ENCODE data around the gene TTC28.

TTC28 gene

DNA sequence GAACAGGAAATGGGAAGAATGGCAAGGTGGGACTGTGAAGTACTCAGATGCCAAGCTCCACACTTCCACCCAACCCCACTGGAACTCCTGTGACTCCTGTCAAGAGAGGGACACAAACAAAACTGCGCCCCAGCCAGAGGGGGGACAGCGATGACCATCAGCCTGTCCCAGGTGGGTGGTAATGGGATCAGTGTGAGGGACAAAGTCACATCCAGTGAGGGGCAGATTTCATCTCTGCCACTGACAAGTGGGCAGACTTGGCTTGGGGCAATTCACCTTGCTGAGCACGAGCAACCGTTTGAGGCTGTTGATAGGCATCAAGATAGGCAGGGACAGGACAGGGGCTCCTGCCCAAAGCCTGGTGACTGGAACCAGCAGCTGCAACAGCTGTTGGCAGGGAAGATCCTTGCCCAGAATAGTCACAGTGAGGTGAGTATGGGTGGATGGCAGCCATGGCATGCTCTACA is 655.2 kb downstream of the TTC28 start (continued):
- TF ChIP-seq GLI4 (tag by site-specific recombination; IDR thresholded peaks at IDR 0.05) (no peak), YY2 (tag by site-specific recombination; IDR thresholded peaks at IDR 0.05) (no peak), ZNF585B (tag by site-specific recombination; IDR thresholded peaks at IDR 0.05) (no peak), ZNF19 (tag by site-specific recombination; IDR thresholded peaks at IDR 0.05; ENCODE audit: low read depth) (no peak), ZNF174 (tag by site-specific recombination; IDR thresholded peaks at IDR 0.05) (no peak), ZNF629 (tag by site-specific recombination; IDR thresholded peaks at IDR 0.05) (no peak), ZNF837 (tag by site-specific recombination; IDR thresholded peaks at IDR 0.05) (no peak)
- TF ChIP-seq, protein P1, sequence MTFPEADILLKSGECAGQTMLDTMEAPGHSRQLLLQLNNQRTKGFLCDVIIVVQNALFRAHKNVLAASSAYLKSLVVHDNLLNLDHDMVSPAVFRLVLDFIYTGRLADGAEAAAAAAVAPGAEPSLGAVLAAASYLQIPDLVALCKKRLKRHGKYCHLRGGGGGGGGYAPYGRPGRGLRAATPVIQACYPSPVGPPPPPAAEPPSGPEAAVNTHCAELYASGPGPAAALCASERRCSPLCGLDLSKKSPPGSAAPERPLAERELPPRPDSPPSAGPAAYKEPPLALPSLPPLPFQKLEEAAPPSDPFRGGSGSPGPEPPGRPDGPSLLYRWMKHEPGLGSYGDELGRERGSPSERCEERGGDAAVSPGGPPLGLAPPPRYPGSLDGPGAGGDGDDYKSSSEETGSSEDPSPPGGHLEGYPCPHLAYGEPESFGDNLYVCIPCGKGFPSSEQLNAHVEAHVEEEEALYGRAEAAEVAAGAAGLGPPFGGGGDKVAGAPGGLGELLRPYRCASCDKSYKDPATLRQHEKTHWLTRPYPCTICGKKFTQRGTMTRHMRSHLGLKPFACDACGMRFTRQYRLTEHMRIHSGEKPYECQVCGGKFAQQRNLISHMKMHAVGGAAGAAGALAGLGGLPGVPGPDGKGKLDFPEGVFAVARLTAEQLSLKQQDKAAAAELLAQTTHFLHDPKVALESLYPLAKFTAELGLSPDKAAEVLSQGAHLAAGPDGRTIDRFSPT (tag by site-specific recombination; IDR thresholded peaks at IDR 0.05) = no peak
- TF ChIP-seq, protein P2, sequence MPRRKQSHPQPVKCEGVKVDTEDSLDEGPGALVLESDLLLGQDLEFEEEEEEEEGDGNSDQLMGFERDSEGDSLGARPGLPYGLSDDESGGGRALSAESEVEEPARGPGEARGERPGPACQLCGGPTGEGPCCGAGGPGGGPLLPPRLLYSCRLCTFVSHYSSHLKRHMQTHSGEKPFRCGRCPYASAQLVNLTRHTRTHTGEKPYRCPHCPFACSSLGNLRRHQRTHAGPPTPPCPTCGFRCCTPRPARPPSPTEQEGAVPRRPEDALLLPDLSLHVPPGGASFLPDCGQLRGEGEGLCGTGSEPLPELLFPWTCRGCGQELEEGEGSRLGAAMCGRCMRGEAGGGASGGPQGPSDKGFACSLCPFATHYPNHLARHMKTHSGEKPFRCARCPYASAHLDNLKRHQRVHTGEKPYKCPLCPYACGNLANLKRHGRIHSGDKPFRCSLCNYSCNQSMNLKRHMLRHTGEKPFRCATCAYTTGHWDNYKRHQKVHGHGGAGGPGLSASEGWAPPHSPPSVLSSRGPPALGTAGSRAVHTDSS (tag by site-specific recombination; IDR thresholded peaks at IDR 0.05) = no peak
- TF ChIP-seq, protein P3, sequence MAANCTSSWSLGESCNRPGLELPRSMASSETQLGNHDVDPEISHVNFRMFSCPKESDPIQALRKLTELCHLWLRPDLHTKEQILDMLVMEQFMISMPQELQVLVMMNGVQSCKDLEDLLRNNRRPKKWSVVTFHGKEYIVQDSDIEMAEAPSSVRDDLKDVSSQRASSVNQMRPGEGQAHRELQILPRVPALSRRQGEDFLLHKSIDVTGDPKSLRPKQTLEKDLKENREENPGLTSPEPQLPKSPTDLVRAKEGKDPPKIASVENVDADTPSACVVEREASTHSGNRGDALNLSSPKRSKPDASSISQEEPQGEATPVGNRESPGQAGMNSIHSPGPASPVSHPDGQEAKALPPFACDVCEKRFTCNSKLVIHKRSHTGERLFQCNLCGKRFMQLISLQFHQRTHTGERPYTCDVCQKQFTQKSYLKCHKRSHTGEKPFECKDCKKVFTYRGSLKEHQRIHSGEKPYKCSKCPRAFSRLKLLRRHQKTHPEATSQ (tag by site-specific recombination; IDR thresholded peaks at IDR 0.05) = no peak

DNA sequence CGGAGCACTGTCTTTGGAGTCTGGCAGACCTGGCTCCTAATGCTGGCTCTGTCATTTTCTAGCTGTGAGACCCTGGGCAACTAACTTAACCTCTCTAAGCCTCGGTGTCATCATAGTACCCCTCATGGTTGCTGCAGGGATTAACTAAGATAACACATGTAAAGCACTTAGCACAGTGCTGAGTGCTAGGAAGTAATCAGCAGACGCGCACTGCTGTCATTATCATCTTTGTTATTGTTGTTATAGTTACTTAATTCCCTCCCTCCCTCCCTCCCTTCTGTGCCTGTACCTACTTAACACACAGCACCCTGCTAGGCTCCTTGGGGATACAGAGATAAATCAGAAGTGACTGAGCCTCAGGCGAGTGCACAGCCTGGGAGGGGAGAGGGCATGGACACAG is 655.9 kb downstream of the TTC28 start:
- ChIA-PET CTCF (interaction anchor here (5.7 kb wide), 1 partner anchor 570 kb away, joined by 70 read pairs; no protein-coding TSS in a partner anchor), POLR2A (no interaction called here)
- Histone ChIP-seq H3K36me3 (ENCODE audit: control insufficient read depth in 2 of 2, insufficient read depth in 1 of 2, low read length in 2 of 2) (peaks cover 0 to 12% of the 10 kb centered on the region in 2 experiments; a peak in 1 of 3 replicates), H3K27ac (ENCODE audit: extremely low read depth, low read depth, low read length) (no peak overlapping the region), H3K4me1 (ENCODE audit: control insufficient read depth, insufficient read depth, low read length) (no peaks in the 10 kb centered on the region; the same call in 1 of the 2 replicates), H3K9me3 (ENCODE audit: control insufficient read depth, insufficient read depth, low read depth, low read length) (no peaks in the 10 kb centered on the region), H3K4me3 (ENCODE audit: low read depth, low read length) (no peak overlapping the region)
- TF ChIP-seq, protein P4, sequence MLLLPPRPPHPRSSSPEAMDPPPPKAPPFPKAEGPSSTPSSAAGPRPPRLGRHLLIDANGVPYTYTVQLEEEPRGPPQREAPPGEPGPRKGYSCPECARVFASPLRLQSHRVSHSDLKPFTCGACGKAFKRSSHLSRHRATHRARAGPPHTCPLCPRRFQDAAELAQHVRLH (tag by site-specific recombination; IDR thresholded peaks at IDR 0.05) = no peak
- TF ChIP-seq WT1 (tag by site-specific recombination; IDR thresholded peaks at IDR 0.05) (peak; percentile 76), ZNF626 (tag by site-specific recombination; IDR thresholded peaks at IDR 0.05) (no peak), MEIS1 (CRISPR knock-in tag; IDR thresholded peaks at IDR 0.05; ENCODE audit: borderline replicate concordance) (no peak), YY1 (tag by site-specific recombination; IDR thresholded peaks at IDR 0.05) (no peak), ZIC2 (tag by site-specific recombination; IDR thresholded peaks at IDR 0.05) (0 out of 2 replicates have a peak, but pooled peaks have one; percentile 20), ZNF555 (tag by site-specific recombination; conservative IDR thresholded peaks at IDR 0.05) (no peak), ZNF221 (tag by site-specific recombination; IDR thresholded peaks at IDR 0.05; ENCODE audit: borderline replicate concordance) (no peak), ZNF10 (tag by site-specific recombination; IDR thresholded peaks at IDR 0.05) (no peak), ZNF747 (tag by site-specific recombination; IDR thresholded peaks at IDR 0.05) (no peak), ZNF426 (tag by site-specific recombination; IDR thresholded peaks at IDR 0.05) (no peak)
- TF ChIP-seq, protein P5, sequence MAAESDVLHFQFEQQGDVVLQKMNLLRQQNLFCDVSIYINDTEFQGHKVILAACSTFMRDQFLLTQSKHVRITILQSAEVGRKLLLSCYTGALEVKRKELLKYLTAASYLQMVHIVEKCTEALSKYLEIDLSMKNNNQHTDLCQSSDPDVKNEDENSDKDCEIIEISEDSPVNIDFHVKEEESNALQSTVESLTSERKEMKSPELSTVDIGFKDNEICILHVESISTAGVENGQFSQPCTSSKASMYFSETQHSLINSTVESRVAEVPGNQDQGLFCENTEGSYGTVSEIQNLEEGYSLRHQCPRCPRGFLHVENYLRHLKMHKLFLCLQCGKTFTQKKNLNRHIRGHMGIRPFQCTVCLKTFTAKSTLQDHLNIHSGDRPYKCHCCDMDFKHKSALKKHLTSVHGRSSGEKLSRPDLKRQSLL (tag by site-specific recombination; IDR thresholded peaks at IDR 0.05) = no peak
- TF ChIP-seq, protein P6, sequence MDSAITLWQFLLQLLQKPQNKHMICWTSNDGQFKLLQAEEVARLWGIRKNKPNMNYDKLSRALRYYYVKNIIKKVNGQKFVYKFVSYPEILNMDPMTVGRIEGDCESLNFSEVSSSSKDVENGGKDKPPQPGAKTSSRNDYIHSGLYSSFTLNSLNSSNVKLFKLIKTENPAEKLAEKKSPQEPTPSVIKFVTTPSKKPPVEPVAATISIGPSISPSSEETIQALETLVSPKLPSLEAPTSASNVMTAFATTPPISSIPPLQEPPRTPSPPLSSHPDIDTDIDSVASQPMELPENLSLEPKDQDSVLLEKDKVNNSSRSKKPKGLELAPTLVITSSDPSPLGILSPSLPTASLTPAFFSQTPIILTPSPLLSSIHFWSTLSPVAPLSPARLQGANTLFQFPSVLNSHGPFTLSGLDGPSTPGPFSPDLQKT (IDR thresholded peaks at IDR 0.05; ENCODE audit: borderline replicate concordance, low read depth, low read length) = no peak
- TF ChIP-seq, protein P3 (tag by site-specific recombination; IDR thresholded peaks at IDR 0.05) = no peak

Measured in HEK293 (cell line).